GM12892 (cell line): ENCODE measurements around the gene TMEM259.

Experiments
- POLR2A ChIP-seq: IDR thresholded peaks from 2 replicates; pipeline ENCODE4 v1.6.1; 2011; ENCODE audit warnings: low read depth, low read length, control low read depth
- POLR2AphosphoS5 ChIP-seq: IDR thresholded peaks from 2 replicates; pipeline ENCODE4 v1.6.1; 2011; ENCODE audit warnings: low read depth, low read length, control low read depth

DNA sequence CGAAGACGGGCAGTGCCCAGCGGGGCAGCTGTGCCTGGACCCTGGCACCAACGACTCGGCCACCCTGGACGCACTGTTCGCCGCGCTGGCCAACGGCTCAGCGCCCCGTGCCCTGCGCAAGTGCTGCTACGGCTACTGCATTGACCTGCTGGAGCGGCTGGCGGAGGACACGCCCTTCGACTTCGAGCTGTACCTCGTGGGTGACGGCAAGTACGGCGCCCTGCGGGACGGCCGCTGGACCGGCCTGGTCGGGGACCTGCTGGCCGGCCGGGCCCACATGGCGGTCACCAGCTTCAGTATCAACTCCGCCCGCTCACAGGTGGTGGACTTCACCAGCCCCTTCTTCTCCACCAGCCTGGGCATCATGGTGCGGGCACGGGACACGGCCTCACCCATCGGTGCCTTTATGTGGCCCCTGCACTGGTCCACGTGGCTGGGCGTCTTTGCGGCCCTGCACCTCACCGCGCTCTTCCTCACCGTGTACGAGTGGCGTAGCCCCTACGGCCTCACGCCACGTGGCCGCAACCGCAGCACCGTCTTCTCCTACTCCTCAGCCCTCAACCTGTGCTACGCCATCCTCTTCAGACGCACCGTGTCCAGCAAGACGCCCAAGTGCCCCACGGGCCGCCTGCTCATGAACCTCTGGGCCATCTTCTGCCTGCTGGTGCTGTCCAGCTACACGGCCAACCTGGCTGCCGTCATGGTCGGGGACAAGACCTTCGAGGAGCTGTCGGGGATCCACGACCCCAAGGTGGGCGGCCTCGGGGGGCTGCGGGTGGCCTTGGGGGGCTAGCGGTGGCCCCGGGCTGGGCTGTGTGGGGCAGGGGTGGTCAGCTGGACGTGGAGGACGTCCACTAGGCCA is 15.9 kb downstream of the TMEM259 start:
- TF ChIP-seq POLR2A, result no peak
- TF ChIP-seq POLR2AphosphoS5, result no peak
